Measurements from ENCODE around the gene ARMS2.

The ARMS2 gene

GRCh38 chr10:122503886-122504609 lies 49.6 kb downstream of the ARMS2 start:
- no peaks in the 10 kb centered on the region for H3K36me3 Mint-ChIP-seq (ENCODE audit: low read depth)

GRCh38 chr10:122504610-122504950 lies 50.1 kb downstream of the ARMS2 start:
- no peak overlapping the region for H3K4me3 Mint-ChIP-seq
- H3K27ac Mint-ChIP-seq, result no peak overlapping the region
- no peaks in the 10 kb centered on the region for H3K27me3 Mint-ChIP-seq (ENCODE audit: low read depth)
- no peaks in the 10 kb centered on the region for H3K4me1 Mint-ChIP-seq (ENCODE audit: low read depth)
- H3K36me3 Mint-ChIP-seq (ENCODE audit: low read depth), result no peaks in the 10 kb centered on the region
- no peaks in the 10 kb centered on the region for H3K9me3 Mint-ChIP-seq

More at GRCh38 chr10:122503886-122504609, 49.6 kb downstream of the ARMS2 start:
- Mint-ChIP-seq H3K4me1 (ENCODE audit: low read depth) (no peaks in the 10 kb centered on the region), H3K9me3 (no peaks in the 10 kb centered on the region), H3K27me3 (ENCODE audit: low read depth) (no peaks in the 10 kb centered on the region), H3K4me3 (no peak overlapping the region), H3K27ac (no peak overlapping the region)

GRCh38 chr10:122505011-122505410 lies 50.6 kb downstream of the ARMS2 start:
- Mint-ChIP-seq H3K4me1 (ENCODE audit: low read depth) (no peaks in the 10 kb centered on the region), H3K27me3 (ENCODE audit: low read depth) (no peaks in the 10 kb centered on the region), H3K4me3 (no peak overlapping the region), H3K36me3 (ENCODE audit: low read depth) (no peaks in the 10 kb centered on the region), H3K9me3 (no peaks in the 10 kb centered on the region), H3K27ac (no peak overlapping the region)

GRCh38 chr10:122505885-122506645 lies 51.6 kb downstream of the ARMS2 start:
- no peaks in the 10 kb centered on the region for H3K9me3 Mint-ChIP-seq
- no peak overlapping the region for H3K27ac Mint-ChIP-seq
- no peak overlapping the region for H3K4me3 Mint-ChIP-seq
- H3K36me3 Mint-ChIP-seq (ENCODE audit: low read depth), result no peaks in the 10 kb centered on the region
- H3K4me1 Mint-ChIP-seq (ENCODE audit: low read depth), result no peaks in the 10 kb centered on the region
- H3K27me3 Mint-ChIP-seq (ENCODE audit: low read depth), result no peaks in the 10 kb centered on the region
